NCI-H146 treated with DMSO at 0.1 percent for 48 hours (cell line): Measurements from ENCODE around the gene ADAMTS4.
"Not testable (repeated sequence)": the region's sequence is repeated elsewhere in the genome, so short reads cannot be mapped to it uniquely, and the experiment has no call there.

Experiments
- DNase-seq: peaks from one replicate; lab custom pipeline; 2025; ENCODE audit not compliant: unreplicated experiment; lab: John Stamatoyannopoulos, UW

ADAMTS4 gene, protein sequence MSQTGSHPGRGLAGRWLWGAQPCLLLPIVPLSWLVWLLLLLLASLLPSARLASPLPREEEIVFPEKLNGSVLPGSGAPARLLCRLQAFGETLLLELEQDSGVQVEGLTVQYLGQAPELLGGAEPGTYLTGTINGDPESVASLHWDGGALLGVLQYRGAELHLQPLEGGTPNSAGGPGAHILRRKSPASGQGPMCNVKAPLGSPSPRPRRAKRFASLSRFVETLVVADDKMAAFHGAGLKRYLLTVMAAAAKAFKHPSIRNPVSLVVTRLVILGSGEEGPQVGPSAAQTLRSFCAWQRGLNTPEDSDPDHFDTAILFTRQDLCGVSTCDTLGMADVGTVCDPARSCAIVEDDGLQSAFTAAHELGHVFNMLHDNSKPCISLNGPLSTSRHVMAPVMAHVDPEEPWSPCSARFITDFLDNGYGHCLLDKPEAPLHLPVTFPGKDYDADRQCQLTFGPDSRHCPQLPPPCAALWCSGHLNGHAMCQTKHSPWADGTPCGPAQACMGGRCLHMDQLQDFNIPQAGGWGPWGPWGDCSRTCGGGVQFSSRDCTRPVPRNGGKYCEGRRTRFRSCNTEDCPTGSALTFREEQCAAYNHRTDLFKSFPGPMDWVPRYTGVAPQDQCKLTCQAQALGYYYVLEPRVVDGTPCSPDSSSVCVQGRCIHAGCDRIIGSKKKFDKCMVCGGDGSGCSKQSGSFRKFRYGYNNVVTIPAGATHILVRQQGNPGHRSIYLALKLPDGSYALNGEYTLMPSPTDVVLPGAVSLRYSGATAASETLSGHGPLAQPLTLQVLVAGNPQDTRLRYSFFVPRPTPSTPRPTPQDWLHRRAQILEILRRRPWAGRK

GRCh38 chr1:161198897-161199431, at the start of gene ADAMTS4:
Gene ADAMTS4 (minus strand): TSS chr1:161199054. CDS start chr1:161198627, 427 bp downstream.
- no peak for DNase-seq

GRCh38 chr1:161244888-161245287, 46.0 kb upstream of the ADAMTS4 start:
- DNase-seq = no peak

- DNase-seq = no peak
These were observed 43.5 kb upstream of the ADAMTS4 start for GRCh38 chr1:161242313-161242712.

DNA sequence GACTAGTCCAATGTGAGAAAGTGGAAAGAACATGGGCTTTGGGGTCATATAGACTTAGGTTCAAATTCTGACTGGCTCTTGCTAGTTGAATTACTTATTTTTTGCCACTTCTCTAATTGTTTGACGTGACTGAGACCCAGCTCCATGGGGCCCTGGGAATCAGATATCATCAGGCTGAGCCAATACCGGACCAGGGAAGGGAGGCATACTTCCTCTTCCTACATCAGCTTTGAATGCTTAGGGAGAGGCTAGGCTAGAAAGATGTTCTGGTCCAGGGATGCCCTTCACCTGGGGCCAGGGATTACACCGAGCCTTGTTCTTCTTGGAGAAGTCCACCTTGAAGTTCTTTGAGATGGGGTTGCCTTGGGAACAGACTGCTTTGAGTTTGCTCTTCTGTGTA, 42.8 kb upstream of the ADAMTS4 start:
- DNase-seq = no peak

DNA sequence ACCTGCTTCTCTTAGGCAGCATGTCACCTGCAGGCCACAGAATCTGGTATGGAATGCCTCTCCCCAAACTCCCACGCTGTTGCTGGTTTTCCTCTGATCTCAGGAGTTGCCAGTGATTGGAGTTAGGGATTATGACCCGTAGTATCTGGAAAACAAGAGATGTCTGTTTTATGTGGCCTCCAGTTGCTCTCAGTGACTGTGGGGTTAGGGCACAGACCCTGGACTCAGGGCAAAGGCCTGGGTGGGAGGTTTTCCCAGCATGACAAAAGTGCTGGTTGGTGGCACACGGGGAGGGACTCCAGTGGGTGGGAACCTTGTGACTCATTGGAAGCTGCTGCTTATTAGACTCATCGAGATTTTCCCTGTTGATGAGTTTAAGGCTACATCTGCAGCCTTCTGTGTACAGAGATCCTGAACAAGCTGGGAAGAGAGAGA, 39.2 kb upstream of the ADAMTS4 start, which contains the start of gene NR1I3:
TSS of gene NR1I3 (minus strand) at position 165 of the 435 bp plus-strand sequence. CDS start 1,638 bp downstream, outside the sequence.
- no peak for DNase-seq

- DNase-seq = no peak
These were observed 37.3 kb upstream of the ADAMTS4 start for GRCh38 chr1:161235957-161236775.

GRCh38 chr1:161233102-161233501, 34.2 kb upstream of the ADAMTS4 start:
- DNase-seq = no peak

DNA sequence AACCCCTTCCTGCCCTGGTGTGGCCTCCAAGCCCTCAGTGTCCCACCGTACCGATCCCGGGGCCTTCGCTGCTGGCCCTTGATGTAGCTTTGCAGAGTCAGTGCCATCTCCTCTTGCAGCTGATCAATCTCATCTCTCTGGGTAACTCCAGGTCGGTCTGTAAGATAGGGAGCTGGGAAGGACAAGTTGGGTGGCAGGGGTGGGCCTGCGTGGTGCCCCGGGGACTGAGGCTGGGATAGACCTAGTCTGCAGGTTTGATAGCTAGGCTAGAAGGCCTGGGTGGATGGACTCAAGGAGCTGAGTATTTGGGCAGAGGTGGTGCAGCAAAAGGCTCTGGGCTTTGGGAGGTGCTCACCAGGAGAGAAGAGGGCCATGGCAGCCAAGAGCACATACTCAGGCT, 31.9 kb upstream of the ADAMTS4 start:
- DNase-seq = no peak

DNA sequence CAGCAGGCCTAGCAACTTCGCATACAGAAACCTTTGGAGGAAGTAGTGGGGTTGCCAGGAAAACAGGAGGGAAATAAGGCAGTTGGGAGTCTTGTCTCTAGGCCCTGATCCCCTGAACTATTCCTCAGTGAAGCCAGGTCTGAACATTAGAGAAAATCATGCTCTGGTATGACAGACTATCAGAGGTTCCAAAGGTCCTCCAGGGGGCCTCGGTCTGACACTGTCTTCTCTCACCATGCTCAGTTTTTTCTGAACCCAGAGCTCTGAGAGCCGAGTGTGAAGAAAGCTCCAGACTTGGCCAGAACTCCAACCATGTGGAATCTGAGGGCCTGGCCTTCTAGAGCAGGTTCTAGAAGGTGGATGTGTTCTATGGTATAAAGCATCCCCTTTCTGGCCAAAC, 31.0 kb upstream of the ADAMTS4 start:
- DNase-seq = no peak

DNA sequence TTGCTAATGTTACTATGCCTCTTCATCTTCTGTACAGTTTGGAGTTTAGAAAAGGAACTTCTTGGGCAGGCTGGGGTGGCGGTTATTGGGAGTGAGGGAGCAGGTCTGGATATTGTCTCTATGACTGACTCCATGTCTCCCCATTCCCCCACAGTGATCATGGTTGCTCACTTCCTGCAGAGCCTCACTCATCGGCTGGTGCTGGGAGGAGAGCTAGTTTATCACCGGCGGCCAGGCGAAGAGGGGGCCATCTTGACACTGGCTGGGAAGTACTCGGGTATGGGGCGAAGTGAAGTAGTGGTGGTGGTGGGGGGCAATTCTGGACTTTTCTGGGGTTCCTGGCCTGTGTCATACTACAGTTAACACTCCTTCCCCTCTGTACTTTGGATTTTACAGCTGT, 29.2 kb upstream of the ADAMTS4 start:
- no peak for DNase-seq

- DNase-seq = peak; percentile 52
These were observed 28.5 kb upstream of the ADAMTS4 start for GRCh38 chr1:161227196-161227871.

DNA sequence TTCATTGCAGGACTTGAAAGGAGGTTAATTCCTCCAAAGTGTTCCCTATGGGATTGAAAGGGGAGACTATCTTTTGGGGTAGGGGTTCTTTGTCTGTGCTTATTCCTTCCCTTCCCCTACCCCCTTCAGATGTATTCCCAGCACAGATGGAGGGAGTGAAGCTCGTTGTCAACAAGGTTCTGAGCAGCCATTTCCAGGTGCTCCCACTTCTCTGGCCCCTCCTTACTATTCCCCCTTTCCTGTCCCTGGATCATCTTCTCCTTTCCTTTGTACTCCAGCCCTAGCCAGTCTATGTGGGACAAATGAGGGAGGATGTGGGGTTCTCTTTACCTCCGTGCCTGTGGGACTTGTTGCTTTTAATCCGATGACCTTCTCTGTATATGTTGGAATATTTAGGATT, 27.9 kb upstream of the ADAMTS4 start:
- DNase-seq = no peak

DNA sequence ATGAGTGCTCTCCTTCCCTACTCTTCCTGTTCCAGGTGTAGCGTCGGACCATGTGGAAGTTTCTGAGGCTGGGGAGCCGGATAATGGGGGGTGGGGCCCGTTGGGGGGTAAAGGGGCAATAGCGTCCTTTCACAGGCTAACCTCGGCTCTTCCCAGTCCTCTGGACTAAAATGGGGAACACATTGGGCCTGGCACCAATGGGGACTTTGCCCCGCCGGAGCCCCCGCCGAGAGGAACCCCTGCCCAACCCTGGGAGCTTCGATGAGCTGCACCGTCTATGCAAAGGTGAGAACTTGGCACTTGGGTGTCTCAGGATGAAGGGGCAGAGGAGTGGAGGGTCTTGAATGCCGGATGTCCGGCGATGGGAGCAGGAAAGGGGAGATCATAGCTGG, 27.5 kb upstream of the ADAMTS4 start:
- no peak for DNase-seq

- peak; percentile 95 for DNase-seq
These were observed 26.9 kb upstream of the ADAMTS4 start, which contains the start of gene TOMM40L for GRCh38 chr1:161225534-161226319. Gene TOMM40L (plus strand): TSS chr1:161226060. CDS start chr1:161226490, 430 bp downstream.

DNA sequence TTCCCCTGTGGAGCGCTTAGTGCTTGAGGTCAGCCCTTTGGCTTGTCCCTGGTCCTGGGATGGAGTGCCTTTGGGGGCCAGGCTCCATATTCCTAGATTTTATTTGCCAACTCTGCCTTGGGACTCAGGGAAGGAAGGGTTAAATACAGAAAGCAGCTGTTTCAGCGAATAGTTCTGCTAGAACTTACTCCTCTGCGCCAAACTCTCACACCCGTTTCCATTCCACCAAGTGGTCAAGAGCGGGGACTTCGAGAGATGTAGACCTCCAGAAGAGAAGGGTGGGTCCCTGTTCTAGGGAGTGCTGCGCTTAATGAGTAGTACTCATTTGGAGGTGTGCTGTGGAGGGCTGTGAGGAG, 26.3 kb upstream of the ADAMTS4 start:
- no peak for DNase-seq

DNA sequence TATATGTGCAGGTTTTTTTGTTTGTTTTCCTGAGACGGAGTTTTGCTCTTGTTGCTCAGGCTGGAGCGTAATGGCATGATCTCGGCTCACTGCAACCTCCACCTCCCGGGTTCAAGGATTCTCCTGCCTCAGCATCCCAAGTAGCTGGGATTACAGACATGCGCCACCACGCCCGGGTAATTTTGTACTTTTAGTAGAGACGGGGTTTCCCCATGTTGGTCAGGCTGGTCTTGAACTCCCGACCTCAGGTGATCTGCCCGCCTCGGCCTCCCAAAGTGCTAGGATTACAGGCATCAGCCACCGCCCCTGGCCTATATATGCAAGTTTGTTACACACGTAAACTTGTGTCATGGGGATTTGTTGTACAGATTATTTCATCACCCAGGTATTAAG, 25.8 kb upstream of the ADAMTS4 start:
- DNase-seq = not testable (repeated sequence)

DNA sequence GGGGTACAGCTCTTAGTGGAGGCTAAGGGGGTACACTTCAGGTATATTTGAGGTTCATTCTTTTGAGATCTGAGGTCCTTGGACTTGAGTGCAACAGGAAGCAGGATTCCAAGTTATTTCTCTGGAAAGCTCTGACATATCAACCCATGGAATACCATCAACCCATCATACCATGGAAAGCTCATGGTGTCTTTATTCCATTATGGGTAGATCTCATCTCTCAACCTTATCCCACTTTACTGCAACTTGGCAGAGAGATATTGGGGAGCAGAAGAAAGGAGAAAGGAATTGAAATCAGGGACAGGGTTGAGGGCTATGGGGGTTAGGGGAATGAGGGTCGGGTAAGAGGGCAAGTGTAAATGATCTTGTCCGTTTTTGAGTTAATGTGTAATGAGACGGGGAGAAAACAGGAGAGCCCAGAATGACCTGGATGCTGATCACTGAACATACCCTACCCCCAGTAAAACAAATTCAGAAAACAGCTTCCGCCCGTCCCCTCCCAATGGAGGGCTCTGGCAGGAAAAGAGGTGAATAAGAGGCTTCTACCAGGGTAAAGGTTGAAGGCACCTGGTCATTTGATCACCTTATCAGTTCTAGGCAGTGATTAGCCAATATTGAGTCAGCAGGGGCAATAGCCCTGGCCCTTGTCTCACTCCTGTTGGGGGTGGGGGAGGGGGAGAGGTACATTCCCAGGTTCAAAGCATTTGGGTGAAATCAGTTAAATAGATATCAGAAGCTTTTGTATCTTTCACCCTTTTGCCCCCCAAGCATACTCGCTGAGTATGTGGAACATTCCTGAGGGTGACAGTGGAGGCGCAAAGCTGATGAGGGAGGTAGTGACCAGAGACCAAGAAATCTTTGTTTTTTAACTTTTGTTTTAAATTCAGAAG, 25.2 kb upstream of the ADAMTS4 start:
- DNase-seq = no peak
